MV-4-11 (cell line): Measurements from ENCODE around the gene TBX20.
"Not testable (repeated sequence)": the region's sequence is repeated elsewhere in the genome, so short reads cannot be mapped to it uniquely, and the experiment has no call there.

ENCODE experiments used
- DNase-seq: peaks from one replicate; lab custom pipeline; 2025; lab: John Stamatoyannopoulos, UW

Gene TBX20

DNA sequence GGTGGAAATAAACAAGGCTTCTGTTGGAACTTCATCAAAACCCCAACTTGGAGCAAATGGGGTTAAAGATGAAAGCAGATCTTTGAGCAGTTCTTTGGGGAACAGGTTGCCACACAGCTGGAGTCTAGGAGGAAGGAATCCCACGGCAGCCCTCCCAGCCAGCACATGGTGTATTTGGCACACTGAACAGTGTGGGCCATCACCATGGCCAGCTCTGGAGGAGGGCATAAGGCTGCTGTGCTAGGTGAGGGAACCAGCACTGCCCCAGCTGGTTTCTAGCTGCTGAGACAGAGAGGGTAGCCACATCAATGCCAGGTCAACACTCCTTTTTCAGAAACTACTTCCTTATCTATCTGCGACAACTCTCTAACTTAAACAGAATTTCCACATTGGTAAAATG, 33.7 kb downstream of the TBX20 start:
- not testable (repeated sequence) for DNase-seq

DNA sequence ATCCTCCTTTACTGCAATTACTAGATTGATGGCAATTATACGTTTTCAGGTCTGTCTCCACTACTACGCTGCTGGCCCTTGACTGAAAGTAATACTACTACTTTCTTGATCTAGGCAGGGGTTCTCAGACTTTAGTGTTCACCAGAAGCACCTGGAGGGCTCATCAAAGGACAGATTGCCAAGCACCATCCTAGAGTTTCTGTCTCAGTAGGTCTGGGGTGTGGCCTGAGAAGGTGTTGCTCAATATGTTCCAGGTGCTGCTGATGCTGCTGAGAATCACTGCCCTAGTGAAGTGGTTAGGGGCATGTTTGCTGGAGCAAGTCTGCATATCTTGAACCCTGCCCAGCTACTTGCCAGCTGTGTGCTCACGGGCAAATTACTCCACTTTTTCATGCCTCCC, 37.9 kb downstream of the TBX20 start:
- DNase-seq, result not testable (repeated sequence)

DNA sequence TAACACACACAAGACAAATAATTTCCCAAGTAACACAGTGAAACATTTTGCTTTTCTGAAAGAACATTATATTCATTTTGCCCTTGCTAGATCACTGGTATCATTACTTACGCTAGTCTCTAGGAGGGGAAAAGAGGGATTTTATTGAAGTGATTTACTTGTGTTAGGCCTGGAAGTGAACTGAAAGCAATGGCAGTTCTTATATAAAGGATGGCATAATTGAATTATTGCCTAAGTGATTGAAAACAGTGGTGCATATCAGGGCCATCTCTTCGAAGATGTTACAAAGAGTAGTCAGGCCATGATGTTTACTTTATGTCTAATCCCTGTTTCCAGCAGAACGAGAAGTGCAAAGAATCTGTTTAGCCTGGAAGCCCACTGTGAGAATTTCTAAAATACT, 38.8 kb downstream of the TBX20 start:
- not testable (repeated sequence) for DNase-seq

DNA sequence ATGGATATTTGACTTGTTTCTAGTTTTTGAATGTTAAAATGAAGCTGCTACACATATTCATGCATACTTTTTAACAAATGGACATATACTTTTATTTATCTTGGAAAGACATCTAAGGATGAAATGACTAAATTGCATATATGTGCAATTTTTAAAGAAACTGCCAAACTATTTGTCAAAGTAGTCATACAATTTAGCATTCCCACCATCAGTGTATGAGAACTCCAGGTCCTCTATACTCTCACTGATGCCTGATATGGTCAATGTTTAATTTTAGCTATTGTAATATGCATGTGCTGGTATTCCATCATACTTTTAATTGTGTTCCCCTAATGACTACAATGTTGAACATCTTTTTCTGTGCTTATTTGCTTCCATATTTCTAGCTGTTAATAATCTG, 47.0 kb downstream of the TBX20 start:
- DNase-seq, result not testable (repeated sequence)

DNA sequence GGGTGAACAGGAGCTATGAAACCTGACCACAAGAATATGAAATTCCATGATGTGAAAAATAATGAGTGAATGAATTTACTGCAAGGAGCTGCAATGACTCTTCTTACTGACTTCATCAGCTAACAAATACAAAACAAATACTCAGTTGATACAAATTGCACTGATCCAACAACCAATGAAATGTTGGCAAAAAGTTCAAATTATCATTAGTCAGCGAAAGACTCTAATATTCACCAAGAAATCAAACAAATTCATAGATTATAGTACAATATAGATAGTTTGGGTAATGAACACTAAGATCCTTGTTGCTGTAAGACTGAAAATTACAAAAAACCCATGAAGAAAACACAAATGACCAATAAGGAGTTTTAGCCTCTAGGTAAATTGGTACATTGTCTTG, 49.0 kb downstream of the TBX20 start:
- not testable (repeated sequence) for DNase-seq

DNA sequence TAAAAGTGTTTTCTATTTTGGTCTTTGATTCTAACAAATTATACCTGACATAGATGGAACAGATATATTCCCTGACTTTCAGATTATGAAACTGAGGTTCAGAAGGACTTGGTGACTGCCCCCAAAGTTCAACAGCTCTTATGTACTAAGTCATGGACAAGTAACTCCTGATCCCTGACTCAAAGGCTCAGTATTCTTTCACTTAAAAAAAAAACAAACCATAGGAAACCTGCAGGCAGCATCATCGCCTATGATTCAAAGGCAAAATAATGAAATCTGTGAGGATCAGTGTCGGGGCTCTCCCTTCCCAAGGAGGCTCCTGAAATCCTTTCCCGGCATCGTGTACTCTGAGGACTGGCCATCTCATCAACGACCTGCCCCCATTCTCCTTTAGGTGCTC, 49.9 kb downstream of the TBX20 start:
- DNase-seq, result not testable (repeated sequence)

DNA sequence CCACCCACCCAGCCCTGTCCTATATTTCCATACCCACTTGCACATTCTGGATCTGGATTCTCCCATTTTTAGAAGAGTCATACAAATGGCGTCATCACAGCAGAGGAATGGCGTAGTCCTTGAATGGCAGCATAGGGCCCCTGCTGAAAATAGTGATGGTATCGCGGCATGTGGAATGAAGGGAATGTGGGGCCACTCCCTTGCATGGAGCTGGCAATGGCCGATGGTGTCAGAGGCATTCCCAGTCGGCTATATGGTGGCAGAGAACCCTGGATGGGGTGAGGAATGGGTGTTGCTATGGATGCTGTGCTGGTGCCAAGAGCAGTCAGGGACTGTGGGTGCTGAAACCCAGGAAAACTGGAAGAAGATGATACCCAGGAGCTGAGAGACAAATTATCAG, 51.5 kb downstream of the TBX20 start:
- DNase-seq, result not testable (repeated sequence)

DNA sequence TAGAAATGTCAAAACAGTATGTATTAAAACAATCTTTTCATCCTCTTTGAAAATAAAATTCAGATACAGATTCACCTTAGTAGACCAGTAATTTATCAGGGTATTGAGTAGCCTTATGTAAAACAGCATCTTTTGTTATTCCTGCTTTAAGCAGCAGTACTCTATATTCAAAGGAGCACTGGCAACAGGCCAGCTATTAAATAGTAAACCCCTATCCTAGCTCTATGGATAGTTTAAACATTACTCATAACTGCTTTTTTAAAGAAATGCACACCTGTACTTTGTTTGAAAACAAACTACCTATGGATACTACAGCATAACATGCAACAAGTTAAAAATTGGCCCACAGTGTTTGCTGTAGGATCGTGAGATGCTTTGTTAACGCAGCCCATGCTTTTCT, 53.7 kb downstream of the TBX20 start:
- not testable (repeated sequence) for DNase-seq

DNA sequence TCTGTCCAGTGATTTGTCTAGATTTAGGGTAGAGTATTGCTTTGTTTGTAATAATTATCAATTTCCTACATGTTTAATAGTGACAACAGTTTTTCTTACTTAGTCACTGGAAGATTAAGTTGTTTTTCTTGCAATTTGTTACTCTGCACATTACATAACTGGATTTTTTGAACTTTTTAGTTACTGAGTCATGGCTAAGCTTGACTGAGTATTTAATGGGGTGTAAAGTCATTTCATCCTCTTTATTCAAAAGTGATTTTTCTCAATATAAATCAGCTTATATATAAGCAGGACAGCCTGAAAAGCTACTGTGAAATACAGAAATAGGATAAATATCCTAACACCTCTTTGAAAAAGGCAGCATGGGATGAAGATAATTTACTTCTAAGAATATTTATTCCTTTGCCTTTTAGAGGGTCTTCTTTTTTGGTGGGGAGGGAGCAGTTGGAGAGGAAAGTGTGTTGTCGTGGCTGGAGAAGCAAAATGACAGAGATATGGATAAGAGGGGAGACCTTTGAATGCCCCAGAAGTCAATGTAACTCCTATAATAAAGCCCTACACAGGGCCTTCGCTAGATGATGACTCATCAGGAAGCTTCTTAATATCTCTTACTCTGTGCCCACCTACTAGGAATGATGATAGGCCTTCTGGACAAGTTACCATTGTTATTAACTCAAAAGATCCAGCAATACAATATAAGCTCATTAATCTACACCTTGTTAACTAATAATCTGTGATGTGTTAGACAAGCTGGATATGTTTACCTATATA, 55.3 kb downstream of the TBX20 start:
- DNase-seq, result not testable (repeated sequence)

DNA sequence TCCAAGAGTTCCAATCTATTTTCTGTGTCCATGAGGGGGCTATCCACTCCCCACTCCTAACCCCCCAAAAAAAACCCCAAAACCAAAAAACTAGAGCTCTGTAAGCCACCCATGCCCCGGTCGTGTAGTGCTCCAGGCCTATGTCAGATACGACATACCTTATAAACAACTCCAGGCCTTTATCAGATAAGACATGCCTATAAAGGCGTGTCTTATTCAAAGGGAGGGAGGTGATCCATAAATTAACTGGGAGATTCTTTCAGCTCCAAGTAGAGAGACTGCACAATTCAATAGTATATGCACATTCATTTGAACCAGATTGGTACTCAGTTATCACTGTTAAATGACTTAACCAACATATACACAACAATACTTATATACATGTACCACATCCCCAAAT, 62.3 kb downstream of the TBX20 start:
- DNase-seq, result not testable (repeated sequence)

DNA sequence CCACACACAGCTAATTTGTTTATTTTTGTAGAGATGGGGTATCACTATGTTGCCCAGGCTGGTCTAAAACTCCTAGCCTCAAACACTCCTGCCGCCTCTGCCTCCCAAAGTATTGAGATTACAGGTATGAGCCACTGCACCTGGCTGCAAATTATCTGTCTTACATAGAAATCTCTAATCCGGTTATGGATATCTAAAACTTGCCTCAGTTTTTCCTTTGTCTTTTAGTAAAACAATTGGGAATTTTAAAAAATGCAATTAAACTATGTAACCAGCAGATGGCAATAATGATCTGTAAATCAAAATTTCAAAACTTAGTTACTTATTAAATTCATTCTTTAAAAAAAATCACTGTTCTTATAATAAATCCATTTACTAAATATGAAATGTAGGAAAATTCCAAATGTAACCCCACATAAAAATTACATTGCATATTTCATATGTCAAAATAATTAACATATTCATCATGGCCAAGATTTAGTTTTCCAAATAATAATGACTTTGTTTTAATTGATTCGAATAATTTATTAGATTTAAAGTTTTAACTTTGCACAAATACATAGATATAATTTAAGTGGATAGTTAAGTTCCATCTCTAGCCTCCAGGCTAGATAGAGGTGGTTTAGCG, 63.6 kb downstream of the TBX20 start:
- DNase-seq, result not testable (repeated sequence)

DNA sequence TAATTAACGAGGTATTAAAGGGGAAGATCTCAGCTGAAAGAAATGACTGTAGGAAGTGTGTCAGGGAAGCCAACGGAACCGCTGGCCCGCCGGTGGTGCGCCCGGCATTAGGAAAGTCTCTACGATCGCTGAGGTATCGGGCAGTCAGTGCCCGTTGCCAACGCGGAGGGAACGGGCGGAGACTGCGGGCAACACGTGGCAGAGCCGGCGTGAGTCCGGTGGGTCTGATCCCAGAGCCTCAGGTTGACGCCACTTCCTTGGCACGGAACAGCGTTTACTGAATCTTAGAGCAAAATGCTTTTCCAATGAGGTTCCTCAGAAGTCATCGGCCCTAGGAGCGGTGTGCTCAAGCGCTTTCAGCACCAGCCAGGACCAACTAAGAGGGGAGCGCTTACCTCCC, 67.1 kb downstream of the TBX20 start:
- not testable (repeated sequence) for DNase-seq

DNA sequence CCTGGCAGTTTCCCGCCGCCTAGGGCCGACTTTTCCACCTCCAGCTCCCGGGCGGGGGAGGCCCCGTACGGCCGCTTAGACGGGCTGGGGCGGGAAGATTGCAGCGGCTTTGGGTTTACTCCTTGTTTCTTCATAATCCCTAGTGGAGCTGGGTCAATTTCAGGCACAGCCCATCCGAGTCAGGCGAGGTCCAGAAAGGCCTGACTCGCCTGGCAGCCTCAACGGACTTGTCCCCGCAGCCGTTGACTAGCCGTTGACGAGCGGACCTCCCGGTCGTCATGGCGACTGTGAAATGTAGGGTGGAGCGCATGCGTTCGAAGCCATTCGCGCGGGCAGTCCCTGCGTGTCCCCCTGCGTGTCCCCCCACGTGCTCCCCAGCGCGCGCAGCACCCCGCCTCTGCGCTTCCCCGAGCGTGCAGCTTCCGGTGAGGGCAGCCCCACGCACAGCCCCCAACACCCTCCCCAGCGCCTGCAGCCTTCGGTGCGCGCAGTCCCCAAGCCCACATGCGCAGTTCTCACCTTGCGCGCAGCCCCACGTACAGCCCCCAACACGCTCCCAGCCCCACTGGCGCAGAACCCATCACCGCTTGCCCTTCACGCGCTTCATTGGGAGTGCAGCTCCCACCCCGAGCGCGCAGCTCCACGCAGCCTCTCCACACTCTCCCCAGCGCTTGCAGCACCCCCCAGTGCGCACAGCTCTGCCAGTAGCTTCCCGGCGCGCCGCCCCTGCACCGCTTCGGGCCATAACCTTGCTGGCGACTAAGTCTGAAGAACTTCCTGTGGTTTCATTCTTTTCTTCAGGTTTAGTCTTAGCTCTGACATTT, 67.8 kb downstream of the TBX20 start:
- no peak for DNase-seq

DNA sequence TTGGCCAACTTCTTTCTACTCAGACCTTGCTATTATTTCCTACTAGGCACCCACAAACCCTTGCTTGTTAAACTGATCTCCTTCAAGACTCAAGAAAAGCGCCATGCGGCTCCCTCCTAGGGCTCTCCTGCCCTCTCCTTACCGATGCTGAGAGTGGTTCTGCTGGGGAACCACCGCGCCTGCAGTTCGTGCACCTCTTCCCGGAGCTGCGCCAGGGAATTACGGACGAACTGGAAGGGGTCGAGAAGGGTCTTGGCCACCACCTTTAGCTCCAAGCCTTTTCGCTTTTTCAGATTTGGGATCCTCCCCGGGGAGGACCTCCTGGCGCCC, 68.4 kb downstream of the TBX20 start:
- DNase-seq, result not testable (repeated sequence)

DNA sequence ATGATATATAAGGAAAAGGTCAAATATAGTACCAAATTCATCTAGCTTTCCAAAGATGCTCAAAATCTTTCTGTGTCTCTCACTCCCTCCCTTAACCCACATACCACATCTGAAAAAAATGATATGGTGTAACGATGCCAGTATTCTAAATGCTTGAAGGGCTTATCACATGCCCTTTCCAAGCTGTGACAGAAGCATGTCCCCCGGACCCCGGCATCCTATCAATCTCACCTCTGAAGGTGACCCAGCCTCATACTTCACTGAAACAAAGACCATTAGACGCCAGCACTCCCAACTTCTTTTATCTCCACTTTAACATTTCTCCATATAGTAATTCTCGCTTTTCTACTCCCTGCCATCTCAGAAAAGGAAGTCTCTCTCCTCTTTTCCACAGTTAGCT, 68.9 kb downstream of the TBX20 start:
- not testable (repeated sequence) for DNase-seq

DNA sequence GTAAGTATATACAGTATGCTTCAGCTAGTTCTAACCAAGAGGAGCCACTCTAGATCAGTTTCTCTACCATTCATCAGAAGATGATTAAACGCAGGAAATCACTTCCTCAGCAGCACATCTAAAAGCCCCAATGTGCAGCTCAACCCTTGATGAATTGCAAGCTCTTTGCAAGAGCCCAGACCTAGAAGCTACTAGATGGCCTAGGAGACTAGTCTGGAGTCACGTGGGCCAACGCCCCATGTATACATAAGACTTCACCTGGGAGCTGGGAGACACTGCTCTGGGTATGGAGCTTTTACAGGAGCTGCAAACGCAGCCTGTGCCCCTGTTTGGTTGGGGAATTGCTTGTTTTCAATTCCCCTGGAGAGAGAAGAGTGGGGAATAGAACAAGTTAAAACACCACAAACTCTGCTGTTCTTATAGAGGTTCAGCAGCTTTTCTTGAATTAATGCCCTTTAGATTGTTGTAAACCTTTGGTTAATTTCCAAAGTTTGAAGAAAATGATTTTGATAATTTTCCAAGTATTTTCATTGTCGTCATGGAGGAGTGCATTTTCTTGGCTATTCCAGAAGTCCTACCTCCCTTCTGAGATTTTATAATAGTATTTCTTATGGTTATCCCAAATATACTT, 69.9 kb downstream of the TBX20 start:
- not testable (repeated sequence) for DNase-seq

DNA sequence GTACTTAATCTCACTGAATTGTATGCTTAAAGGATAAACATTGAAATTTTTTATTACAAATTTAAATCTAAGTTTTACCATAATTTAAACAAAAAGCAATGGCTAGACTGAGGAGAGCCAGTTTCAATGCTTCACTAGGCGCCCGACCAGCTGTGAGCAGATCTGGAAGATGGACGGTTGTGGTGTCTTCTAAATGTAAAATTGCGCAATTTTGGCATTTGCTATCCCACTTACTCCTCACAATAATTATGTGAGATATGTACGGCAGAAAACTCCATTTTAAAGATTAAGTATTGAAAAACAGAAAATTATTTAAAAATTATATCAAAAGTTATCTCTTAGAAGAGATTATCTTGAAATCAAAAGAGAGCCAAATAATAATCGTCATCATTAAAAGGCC, 73.2 kb downstream of the TBX20 start:
- peak; percentile 12 for DNase-seq

DNA sequence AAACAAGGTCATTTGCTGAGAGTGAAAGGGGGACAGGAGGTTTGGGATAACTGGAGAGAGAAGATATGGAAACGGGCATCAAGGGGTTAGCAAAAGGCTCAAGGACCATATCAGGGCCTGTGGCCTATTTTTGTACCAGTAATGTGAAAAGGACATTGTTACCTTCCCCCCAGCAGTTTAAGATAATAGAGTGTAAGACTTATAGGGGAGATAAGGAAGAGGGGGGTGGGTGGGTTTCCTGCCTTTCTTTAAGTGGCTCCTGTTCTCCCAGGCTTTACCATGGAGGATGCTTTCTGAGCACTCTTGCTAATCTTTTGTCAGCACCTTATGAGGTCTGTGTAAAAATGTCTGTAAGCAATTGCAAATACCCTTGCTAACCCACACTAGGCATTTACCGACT, 80.7 kb downstream of the TBX20 start:
- not testable (repeated sequence) for DNase-seq

DNA sequence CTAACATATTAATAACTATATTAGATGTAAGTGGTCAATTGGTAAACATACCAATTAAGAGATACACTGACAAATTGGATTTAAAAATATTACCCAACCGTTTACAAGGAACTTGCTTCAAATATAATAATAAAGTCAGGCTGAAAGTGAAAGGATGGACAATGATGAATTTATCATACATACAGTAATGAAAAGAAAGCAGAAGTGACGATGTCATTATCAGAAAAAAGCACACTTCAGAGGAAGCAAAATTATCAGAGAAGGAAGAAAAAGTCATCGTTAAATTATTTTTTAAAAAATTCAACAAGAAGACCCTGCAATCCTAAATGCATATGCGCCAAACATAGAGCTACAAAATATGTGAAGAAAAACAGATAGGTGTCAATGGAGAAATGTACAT, 81.8 kb downstream of the TBX20 start:
- not testable (repeated sequence) for DNase-seq

DNA sequence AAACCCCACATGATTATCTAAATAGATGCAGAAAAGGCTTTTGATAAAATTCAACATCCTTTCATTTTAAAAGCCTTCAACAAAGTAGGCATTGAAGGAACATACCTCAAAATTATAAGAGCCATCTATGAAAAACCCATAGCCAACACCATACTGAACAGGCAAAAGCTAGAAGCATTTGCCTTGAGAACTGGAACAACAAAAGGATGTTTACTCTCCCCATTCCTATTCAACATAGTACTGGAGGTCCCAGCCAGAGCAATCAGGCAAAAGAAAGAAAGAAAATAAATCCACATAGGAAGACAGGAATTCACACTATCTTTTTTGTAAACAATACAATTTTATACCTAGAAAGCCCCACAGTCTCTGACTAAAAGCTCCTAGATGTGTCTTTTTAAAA, 86.2 kb downstream of the TBX20 start:
- DNase-seq, result not testable (repeated sequence)

DNA sequence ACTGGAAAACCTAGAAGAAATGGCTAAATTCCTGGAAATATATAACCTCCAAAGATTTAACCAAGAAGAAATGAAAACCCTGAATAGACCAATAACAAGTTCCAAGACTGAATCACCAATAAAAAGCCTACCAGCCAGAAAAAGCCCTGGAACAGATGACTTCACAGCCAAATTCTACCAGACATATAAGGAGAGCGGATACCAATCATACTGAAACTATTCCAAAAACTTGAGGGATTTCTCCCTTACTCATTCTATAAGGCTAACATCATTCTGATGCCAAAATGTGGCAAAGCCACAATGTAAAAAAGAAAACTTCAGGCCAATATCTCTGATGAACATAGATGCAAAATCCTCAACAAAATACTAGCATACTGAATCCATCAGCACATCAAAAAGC, 86.7 kb downstream of the TBX20 start:
- not testable (repeated sequence) for DNase-seq

DNA sequence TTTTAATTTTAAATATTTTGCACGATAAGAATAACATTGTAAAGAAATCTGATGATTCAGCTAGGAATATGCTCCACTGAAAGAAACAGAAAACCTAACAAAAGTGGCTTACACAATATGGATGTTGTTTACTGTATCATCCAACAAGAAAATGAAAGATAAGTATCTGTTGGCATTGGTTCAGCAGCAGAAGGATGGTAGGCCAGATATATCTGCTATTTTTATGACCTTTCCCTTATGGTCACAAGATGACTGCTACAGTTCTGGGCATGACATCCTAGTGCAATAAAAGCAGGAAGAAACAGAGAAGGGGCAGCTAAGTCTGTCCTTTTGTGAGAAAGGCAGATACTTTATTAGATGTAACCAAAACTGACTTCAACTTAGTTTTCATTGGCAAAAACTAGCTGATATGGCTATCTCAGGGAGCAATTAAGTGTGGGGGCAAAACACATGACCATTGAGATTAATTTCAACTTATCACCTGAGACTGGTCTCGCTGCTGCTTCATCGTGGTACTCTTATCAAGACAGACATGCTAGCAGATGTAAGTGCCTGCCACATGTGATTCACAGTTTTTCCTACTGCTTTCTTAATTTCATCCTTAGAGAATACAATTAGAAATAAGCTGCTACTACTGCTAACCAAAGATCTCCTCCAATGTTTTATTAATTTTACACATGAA, 92.7 kb downstream of the TBX20 start:
- DNase-seq, result not testable (repeated sequence)
